Measurements from ENCODE around the gene AADAT.
"Not testable (repeated sequence)": the region's sequence is repeated elsewhere in the genome, so short reads cannot be mapped to it uniquely, and the experiment has no call there.

The AADAT gene

DNA sequence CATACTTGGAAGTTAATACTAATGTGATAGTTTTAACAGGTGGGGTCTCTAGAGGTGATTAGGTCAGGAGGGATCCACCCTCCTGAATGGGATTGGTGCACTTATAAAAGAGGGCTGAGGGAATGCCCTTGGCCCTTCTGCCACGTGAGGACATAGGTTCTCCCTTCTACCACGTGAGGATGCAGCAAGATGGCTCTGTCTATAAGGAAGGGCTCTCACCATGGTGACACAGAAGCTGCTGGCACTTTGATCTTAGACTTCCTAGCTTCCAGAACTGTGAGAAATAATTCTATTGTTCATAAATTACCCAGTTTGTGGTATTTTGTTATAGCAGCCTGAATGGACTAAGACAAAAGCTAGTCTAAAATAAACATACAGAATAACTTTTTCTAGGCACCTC is 1.0 kb downstream of the AADAT start:
- DNase-seq, result peak; percentile 29

DNA sequence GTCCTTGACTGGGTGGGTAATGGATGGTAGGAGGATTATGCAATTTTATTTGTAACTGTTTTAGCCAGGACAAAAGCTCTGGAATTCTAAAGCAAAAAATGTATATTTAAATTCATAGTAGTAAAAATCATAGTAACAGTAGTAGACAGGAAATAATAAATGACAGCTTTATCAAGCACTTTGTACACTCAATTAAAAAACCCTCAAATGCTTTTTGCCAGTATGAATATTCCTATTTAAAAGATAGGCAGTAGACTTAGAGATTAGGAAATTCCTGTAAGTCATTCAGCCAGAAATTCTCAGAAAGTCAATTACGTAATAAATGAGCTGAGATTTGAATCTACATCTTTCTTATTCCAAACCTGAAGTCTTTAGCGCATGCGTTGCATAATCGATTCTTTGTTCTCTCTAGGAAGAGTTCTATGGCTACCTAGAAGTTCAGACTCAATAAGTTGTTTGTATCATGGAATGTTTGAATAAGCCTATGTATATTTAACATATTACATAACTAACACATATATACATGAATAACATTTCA is 2.5 kb downstream of the AADAT start:
- DNase-seq, result no peak

DNA sequence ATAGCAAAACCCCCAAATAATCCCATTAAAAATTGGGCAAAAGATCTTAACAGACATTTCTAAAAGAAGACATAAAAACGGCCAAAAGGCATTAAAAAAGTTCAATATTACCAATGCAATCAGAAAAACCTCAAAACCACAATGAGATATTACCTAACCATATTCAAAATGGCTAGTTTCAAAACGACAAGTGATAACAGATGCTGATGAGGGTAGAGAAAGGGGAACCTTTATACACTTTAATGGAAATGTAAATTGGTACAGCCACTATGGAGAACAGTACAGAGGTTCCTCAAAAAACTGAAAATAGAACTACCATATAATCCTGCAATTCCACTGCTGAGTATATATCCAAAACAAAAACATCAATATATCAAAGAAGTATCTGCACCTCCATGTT is 6.2 kb downstream of the AADAT start:
- no peak for DNase-seq

DNA sequence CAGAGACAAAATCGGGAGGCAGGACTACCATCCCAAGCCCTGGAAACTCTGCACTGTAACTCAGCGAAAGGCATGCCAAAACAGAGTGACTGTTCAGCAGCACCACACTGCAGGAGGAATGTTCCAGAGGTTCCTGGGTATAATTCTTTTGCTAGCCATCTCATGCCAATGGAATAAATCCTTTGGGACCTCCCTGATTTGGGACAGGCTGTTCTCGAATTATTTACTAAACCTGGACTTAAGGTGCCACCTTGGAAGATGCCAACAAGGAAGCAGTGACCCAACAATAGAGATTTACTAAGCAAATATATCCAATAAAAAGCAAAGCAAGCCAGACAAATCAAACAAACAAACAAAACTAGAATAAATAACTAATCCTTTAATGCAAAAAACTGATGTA is 9.3 kb downstream of the AADAT start:
- DNase-seq, result no peak

DNA sequence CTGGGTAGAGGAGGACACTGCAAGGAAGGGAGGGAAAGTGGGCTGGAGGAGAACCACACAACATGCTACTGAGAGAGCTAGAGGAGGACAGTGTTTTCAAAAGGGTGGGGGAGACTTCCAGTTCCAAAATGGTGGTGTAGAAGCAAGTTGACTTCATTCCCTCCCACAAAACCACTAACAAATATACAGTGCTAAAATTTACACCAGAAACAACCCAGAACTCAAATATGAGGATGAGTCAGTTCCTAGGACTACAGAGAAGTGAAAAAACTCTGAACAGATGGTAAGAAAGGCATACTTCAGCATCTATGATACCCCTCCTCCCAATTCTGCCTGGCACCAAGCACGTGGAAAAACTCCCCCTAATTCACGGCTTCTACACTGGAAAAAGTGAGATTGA is 9.8 kb downstream of the AADAT start:
- no peak for DNase-seq

DNA sequence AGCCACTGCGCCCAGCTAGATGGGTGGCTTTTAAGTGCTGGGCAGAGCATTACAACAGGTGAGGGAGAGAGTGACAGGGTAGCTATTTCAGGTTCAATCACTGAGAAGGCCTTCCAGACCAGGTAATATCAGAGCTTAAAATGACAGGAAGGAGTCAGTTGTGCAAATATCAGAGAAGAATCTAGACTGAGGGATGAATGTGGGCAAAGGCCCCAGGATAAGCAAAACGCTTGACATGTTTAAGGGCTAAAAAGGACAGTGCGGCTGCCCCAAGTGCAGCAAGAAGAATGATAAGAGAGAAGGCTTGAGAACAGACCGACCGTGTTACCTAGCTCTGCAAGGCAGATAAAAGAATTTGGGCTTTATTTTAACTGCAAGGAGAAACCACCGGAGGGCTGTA is 18.6 kb downstream of the AADAT start:
- DNase-seq, result no peak

DNA sequence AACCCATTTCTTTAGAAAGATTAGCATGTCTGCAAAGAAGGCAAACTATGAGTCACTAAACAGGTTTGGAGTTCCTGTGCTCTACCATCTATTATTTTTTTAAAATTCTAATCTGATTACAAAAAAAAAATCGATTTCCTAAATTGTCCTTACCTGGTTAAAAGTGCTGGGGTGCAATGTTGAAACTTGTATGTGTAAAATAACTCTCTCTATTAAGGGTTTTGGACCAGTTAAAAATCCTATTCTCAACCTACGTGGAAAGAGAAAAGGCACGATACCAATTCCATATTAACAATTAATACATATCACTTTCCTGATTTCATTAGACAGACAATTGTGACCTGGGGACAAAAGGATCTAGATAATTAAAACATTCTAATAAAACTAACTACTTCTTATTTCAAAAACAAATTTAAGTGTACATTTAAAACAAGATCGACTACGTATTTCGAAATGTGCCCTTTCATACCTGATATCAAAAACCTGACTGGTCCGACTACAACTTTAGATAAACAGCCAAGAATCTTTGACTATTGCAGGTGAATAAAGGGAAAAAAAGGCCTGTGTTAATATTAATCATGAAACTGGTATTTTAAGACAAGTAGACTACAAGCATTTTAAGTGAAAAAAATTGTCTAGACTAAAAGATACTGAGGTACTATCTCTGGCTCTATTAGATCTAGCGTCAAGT is 21.2 kb downstream of the AADAT start:
- DNase-seq, result no peak

DNA sequence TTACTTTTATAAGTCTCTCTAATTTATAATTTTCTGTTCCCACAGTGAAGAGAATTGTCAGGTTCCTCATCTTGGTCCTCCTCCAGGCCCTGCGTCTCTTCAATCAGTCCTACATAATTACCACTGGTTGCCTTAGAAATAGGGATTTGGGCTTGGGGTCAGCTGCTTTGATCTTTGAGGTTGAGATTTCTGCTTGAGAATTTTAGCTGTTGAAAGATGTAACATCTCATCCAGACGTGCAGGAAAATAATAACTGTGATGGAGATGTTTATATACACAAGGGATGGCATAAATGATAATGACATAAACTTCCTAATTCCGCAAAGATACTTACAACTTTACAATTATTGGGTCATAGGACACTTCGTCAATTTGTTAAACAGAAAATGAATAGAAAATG is 30.3 kb downstream of the AADAT start:
- no peak for DNase-seq

DNA sequence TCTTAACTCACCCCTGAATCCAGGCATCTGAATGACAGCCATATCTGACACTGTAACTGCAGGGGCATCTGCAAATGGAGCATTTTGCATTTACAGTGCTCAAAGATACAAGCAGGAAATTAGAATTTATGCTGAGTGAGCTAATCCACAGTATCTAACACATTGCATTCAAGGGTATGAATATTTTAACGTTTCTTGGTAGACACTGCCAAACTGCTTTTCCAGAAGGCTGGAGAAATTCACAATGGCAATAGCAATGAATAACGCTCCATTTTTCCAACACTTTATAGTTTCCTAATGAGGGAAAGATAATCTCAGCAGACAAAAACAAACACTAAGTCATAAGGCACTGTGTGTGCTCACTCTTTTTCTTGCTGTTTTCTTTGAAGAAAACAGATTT is 30.9 kb downstream of the AADAT start:
- no peak for DNase-seq

DNA sequence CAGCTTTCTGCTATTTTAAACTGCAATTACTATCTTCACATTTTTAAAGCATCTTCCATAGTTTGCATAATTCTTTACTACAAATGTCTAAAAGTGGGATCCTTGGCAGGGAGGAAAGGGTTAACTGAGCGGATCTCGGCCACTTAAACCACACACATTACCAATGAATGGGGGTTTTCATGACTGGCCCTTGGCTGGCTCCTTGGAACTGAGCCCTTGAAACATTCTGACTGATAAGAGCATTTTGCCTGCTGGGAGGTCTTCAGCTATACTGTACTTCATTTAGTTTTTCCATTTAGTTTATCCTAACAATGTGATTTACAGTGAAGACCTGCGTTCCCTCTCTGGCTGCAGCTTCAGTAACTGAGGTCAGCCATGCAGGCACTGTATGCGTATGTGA is 31.9 kb downstream of the AADAT start:
- no peak for DNase-seq

DNA sequence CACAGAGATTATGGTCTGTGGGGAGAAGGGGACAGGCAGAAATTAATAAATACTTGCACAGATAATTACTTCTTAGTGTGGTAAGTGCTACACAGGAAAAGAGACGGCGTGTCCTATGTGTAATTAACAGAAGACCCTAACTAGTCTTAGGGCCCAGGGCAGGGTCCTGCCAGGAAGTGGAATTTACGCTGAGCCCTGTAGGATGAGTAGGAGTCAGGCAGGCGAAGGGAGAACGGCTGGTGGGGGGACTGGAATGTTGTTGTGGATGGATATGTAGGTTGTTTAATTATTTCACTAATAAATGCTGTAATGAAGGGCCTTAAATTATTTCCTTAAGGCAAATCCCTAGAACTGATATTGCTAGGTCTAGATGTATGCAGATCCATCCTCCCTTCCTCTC is 36.8 kb downstream of the AADAT start:
- no peak for DNase-seq

DNA sequence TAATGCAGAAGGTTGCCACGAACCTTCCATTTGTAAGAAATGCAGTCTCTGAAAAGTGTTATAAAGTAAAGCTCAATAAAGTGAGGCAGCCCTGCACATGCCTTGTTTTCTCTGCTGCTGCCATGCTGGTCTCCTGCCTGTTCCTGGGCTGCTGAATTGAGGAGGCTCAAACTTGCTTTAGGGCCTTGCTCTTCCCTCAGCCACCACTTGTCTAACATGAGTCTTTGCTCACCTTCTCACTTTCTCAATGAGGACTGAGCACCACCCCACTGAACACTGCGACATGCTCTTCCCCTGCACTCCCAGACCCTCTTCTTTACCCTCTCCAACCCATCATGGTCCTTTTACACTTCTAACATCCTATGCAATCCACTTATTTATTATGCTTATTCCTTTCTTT is 38.4 kb downstream of the AADAT start:
- DNase-seq, result no peak

DNA sequence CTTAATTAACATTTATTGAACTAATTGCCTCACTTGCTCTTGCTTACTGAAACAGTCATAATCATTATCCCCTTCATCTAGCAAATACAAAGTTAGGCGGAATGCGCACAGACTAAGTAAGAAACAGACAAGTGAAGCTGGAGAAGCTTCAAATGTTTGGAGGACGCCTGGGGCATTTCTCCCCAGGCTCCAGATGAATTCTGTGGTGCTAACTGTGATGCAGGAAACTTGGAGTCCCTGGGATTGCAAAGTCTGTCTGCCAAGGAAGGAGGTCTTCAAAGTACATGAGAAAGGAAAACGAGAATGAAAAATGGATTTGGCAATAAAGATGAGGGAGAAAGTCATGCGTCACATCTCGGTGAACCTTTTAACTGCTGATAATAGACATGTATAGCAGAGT is 40.0 kb downstream of the AADAT start:
- no peak for DNase-seq

DNA sequence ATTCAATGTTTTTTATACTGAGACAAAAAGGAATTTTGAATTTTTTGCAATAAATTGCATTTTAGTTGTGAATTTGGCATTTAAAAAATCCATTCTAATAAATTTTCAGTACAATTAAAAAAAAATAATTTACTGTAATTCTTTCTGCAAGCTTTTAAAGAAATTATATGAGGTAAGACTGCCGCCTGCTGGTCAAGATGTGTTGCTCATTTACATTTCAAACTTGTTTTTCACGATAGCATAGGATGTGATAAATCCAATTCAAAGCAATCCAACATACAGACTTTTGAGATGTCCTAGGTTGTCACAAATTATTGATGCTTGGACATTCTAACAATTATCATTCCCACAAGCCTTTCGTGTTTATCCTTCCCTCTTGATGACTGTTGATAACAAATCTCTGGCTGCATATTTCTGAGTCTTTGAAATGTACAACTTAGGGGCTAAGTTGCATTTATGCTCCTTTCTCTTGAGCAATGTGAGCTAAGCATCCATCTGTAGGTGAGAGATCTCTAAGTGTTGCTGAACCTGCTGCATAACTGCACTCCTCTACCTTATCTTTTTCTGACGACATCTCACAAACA is 41.9 kb downstream of the AADAT start:
- no peak for DNase-seq

DNA sequence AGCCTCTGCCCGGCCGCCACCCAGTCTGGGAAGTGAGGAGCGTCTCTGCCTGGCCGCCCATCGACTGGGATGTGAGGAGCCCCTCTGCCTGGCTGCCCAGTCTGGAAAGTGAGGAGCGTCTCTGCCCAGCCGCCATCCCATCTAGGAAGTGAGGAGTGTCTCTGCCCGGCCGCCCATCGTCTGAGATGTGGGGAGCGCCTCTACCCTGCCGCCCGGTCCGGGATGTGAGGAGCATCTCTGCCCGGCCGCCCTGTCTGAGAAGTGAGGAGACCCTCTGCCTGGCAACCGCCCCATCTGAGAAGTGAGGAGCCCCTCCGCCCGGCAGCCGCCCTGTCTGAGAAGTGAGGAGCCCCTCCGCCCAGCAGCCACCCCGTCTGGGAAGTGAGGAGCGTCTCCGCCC is 43.6 kb downstream of the AADAT start:
- not testable (repeated sequence) for DNase-seq

DNA sequence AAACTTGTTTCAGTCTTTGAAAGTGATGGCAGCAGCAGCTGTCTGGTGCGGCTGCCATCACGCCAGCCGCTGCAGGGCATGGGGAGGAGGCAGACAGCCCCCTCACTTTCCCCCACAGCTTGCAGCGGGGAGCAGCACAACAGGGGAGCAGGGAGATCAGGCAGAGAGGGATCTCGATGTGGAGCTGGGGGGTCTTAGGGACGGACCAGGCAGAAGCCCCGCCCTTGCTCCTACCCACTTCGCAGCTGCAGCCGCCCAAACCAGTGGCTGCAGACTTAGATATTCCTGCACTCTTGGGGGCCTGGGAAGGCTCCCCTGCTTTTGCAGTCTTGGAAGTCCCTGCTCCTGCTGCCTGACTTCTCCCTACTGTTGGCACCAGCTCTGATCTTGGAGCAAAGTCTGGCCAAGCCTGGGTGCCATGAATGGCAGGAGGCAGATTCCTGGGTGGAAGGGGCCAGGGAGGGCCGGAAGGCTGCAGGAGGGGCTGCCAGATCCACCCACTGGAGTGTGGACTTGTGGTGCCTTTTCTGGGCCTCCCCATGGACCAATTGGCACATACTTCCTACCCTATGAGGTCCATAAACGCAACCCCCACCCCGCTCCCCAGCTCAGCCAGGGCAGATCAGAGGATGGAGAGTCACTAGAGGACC is 49.6 kb downstream of the AADAT start:
- DNase-seq, result no peak

DNA sequence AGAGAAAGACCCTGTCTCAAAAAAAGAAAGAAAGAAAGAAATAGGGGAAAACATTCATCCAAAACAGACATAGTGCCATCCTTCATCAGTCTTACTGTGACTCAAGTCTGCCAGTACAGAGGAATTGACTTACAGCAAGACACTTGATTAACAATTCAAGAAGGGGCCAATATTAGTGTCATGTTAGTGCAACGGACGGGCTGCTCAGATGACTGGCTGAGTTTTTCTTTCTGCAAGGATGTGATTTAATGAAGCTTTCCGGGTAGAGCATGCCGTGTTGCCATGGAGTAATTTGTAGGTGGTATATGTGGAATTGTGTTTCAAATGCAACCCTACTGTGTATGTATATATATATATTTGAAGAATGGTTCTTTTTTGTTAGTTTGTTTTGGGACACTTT is 51.0 kb downstream of the AADAT start:
- no peak for DNase-seq

DNA sequence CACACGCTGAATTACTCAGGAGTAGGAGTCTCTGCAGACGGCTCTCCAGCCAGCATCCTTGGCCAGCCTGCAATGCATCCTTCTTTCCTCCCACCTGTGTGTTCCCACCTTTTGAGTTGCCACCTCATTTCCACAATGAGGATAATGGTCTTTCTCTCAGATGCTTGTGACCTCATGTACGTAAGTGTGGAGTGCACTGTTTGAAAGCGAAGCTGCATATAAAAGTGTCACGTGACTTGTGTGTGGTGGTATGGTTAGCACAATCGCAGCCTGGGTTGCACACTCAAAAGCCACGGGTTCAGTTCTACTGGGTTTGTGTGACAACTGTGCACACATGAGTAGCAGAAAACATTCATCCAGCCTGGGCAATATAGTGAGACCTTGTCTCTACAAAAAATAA is 51.5 kb downstream of the AADAT start:
- DNase-seq, result no peak

DNA sequence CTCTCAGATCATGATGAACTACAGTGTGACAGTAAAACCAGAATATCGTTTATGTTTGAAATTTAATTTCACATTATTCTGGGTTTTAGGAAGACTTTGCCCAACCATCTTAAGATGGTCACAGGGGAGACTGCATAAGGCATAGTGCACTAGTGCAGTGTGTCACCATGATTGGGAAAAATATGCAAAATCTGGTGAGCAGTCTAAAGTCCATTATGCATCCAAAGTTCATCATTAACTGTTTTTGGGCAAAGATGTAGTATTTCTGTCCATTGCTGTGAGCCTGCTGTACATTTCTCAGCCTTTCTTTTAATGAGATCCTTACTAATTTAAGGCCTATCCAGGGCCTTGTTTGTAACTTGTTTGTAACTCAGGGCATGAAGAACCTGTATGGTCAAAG is 52.3 kb downstream of the AADAT start:
- no peak for DNase-seq

DNA sequence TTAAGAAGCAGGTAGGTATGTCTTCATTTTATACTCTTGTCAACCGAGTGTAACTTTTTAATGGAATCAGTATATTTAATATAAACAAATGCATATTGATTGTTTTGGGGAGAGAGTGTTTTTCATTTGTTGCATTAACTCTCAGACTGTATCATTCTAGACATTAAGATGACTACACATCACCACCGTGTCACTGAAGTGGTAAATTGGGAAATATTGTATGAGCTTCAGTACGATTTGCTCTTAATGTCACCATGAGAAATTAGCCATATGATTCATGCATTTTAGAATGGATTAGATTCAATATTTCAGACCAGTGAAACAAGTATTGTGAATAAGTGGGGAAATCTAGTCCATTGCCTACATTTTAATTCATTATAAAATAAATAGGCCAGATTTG is 53.9 kb downstream of the AADAT start:
- no peak for DNase-seq

DNA sequence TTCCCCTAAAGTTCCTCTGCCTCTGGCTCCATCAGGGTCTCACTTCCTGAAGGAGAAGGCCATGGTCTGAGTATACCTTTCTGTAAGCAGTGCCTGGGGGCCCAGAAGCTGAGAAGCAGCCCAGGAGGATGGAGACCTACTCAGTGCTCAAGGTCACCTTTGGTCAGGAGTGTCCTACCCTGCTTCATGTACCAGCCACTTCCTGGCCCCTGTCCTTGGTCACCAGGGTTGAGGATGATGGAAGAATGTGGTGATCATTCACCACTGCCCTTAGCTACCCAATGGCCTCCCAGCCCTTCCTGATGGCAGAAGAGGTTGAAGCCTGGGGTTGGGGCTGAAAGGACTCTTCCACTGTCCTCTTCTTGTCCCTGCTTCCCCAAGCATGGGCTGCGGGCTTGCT is 54.5 kb downstream of the AADAT start:
- no peak for DNase-seq

DNA sequence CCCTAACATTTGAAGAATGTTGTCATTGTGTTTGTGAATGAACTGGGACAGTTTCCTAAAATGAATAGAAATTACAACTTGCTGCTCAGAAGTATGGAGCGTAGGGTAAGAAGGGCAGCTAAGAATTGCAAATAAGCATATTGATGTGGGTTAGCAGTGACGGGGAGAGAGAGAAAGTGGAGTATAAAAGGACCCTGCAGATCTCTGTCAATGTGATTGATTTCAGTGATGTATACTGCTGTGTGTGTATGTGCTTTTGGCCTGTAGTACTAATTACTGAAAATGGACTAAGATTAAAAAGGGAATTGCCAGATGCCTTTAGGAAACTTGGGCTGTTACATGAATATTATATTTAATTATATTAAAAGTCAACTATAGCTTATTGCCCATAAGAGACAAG is 55.8 kb downstream of the AADAT start:
- DNase-seq, result no peak

DNA sequence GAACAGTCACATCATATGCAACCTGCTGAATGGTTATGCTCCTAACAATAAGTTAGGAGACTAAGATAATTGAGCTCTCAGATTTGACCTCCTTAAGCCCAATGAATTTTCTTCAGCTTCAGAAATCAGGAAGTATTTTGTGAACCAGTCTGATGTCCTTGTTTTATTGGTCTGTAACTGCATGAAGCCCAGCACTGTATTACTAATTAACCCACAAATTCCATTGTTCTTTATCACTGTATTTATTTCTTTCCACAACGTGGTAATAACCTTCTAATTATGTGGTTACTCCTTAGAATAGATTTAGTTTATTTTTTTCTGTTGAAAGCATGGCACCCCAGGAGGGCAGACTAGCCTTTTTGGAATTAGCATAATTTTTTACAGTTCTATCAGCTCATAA is 59.6 kb downstream of the AADAT start:
- DNase-seq, result no peak

DNA sequence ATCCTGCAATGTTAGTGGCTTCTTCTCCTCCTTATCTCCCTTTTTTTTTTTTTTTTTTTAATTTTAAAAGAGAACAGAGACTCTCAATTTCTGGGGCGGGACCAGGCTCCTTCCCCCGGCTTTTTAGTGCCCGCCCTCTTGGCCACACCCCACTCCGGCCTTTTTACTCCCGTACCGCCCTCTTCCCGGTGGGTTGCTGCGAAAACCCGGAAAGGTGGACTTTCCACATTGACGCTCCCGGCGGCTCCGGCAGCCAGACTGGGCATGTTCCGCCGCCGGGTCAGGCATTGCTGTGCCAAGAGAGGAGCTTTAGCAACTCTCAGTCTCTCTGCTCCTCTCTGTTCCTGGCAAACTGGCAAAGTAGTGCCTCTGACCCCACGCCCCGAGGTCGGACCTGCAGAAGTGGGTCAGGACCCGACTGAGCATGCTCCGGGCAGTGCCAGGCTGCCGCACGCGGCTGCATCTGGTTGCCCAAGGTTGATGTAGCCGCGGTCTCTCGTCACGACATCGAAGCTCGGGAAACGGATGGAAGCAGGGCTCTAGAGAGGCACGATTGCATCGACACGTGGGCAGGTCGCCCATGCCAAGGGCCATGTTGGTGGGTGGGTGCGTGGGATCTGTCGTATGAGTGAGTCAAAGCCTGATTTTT is 62.5 kb downstream of the AADAT start:
- peak; percentile 75 for DNase-seq
